Activated T-cell treated with anti-CD3 and anti-CD28 coated beads, Interleukin-2, amount 50 U/mL, for 24 hours (primary cell): Measurements from ENCODE around the gene SNTG2.

Experiments used
- DNase-seq: peaks from one replicate; pipeline ENCODE4 v3.0.0-alpha.2; 2020
- H3K27ac Mint-ChIP-seq: 2 replicates; pipeline ENCODE4 v1.8.0; 2020; ENCODE audit warnings: mild to moderate bottlenecking, mixed read lengths
- H3K27me3 Mint-ChIP-seq: 2 replicates; pipeline ENCODE4 v1.8.0; 2020; ENCODE audit warnings: mixed read lengths
- H3K36me3 Mint-ChIP-seq: 2 replicates; pipeline ENCODE4 v1.8.0; 2020; ENCODE audit warnings: low read depth, mixed read lengths
- H3K4me1 Mint-ChIP-seq: 2 replicates; pipeline ENCODE4 v1.8.0; 2020; ENCODE audit warnings: low read depth, mixed read lengths
- H3K4me3 Mint-ChIP-seq: 2 replicates; pipeline ENCODE4 v1.8.0; 2020; ENCODE audit warnings: mild to moderate bottlenecking, moderate library complexity, mixed read lengths
- H3K9me3 Mint-ChIP-seq: 2 replicates; pipeline ENCODE4 v1.8.0; 2020; ENCODE audit warnings: mixed read lengths

Gene SNTG2

GRCh38 chr2:938181-939005 lies 12.3 kb upstream of the SNTG2 start:
- H3K27ac Mint-ChIP-seq = no peak overlapping the region
- H3K9me3 Mint-ChIP-seq = no peaks in the 10 kb centered on the region
- H3K27me3 Mint-ChIP-seq = peaks cover 10% of the 10 kb centered on the region
- no peaks in the 10 kb centered on the region for H3K36me3 Mint-ChIP-seq
- no peak overlapping the region for H3K4me3 Mint-ChIP-seq
- DNase-seq = no peak
- no peaks in the 10 kb centered on the region for H3K4me1 Mint-ChIP-seq

GRCh38 chr2:939936-940601 lies 10.6 kb upstream of the SNTG2 start:
- Mint-ChIP-seq H3K4me3 (no peak overlapping the region), H3K36me3 (no peaks in the 10 kb centered on the region), H3K9me3 (peaks cover 8% of the 10 kb centered on the region), H3K27me3 (peaks cover 22% of the 10 kb centered on the region), H3K4me1 (no peaks in the 10 kb centered on the region), H3K27ac (no peak overlapping the region)
- no peak for DNase-seq

GRCh38 chr2:941871-942270 lies 8.8 kb upstream of the SNTG2 start:
- Mint-ChIP-seq H3K4me1 (peaks cover 15% of the 10 kb centered on the region), H3K27me3 (peaks cover 23% of the 10 kb centered on the region), H3K9me3 (peaks cover 8% of the 10 kb centered on the region), H3K4me3 (no peak overlapping the region), H3K27ac (no peak overlapping the region), H3K36me3 (no peaks in the 10 kb centered on the region)
- no peak for DNase-seq

- no peak overlapping the region for H3K27ac Mint-ChIP-seq
- no peak overlapping the region for H3K4me3 Mint-ChIP-seq
- peaks cover 8% of the 10 kb centered on the region for H3K9me3 Mint-ChIP-seq
- peaks cover 18% of the 10 kb centered on the region for H3K4me1 Mint-ChIP-seq
- H3K36me3 Mint-ChIP-seq = no peaks in the 10 kb centered on the region
- peaks cover 29% of the 10 kb centered on the region for H3K27me3 Mint-ChIP-seq
- no peak for DNase-seq
Measured at GRCh38 chr2:942775-943460, 7.7 kb upstream of the SNTG2 start.

GRCh38 chr2:943461-943797 lies 7.2 kb upstream of the SNTG2 start:
- no peak overlapping the region for H3K27ac Mint-ChIP-seq
- H3K4me3 Mint-ChIP-seq = no peak overlapping the region
- H3K9me3 Mint-ChIP-seq = peaks cover 8% of the 10 kb centered on the region
- H3K4me1 Mint-ChIP-seq = peaks cover 18% of the 10 kb centered on the region
- no peak for DNase-seq
- peaks cover 29% of the 10 kb centered on the region for H3K27me3 Mint-ChIP-seq
- no peaks in the 10 kb centered on the region for H3K36me3 Mint-ChIP-seq

GRCh38 chr2:943821-944220 lies 6.8 kb upstream of the SNTG2 start:
- Mint-ChIP-seq H3K27me3 (peaks cover 33% of the 10 kb centered on the region), H3K27ac (no peak overlapping the region), H3K9me3 (peaks cover 8% of the 10 kb centered on the region), H3K4me1 (peaks cover 18% of the 10 kb centered on the region), H3K4me3 (no peak overlapping the region), H3K36me3 (no peaks in the 10 kb centered on the region)
- DNase-seq = no peak

GRCh38 chr2:944693-945092 lies 6.0 kb upstream of the SNTG2 start:
- Mint-ChIP-seq H3K27ac (no peak overlapping the region), H3K4me1 (peaks cover 23% of the 10 kb centered on the region), H3K4me3 (no peak overlapping the region), H3K9me3 (peaks cover 8% of the 10 kb centered on the region), H3K27me3 (peaks cover 39% of the 10 kb centered on the region), H3K36me3 (no peaks in the 10 kb centered on the region)
- DNase-seq = no peak

GRCh38 chr2:945104-945503 lies 5.5 kb upstream of the SNTG2 start:
- H3K36me3 Mint-ChIP-seq = no peaks in the 10 kb centered on the region
- no peak overlapping the region for H3K27ac Mint-ChIP-seq
- no peak overlapping the region for H3K4me3 Mint-ChIP-seq
- H3K27me3 Mint-ChIP-seq = peaks cover 41% of the 10 kb centered on the region
- H3K9me3 Mint-ChIP-seq = peaks cover 8% of the 10 kb centered on the region
- H3K4me1 Mint-ChIP-seq = peaks cover 24% of the 10 kb centered on the region
- DNase-seq = no peak

GRCh38 chr2:946073-946948 lies 4.3 kb upstream of the SNTG2 start:
- Mint-ChIP-seq H3K4me1 (peaks cover 24% of the 10 kb centered on the region), H3K4me3 (peak overlapping the region; percentile 20), H3K9me3 (peaks cover 8% of the 10 kb centered on the region), H3K36me3 (no peaks in the 10 kb centered on the region), H3K27ac (peak overlapping the region; percentile 87), H3K27me3 (peaks cover 36% of the 10 kb centered on the region)
- no peak for DNase-seq

GRCh38 chr2:949384-950079 lies 1.1 kb upstream of the SNTG2 start:
- H3K27ac Mint-ChIP-seq = peak overlapping the region; percentile 57
- peaks cover 58% of the 10 kb centered on the region for H3K27me3 Mint-ChIP-seq
- H3K4me1 Mint-ChIP-seq = peaks cover 29% of the 10 kb centered on the region
- H3K4me3 Mint-ChIP-seq = peak overlapping the region; percentile 76
- H3K9me3 Mint-ChIP-seq = peaks cover 4% of the 10 kb centered on the region
- H3K36me3 Mint-ChIP-seq = no peaks in the 10 kb centered on the region
- peak; percentile 40 for DNase-seq

GRCh38 chr2:951224-952006 lies 766 bp downstream of the SNTG2 start:
- DNase-seq = no peak
- H3K9me3 Mint-ChIP-seq = no peaks in the 10 kb centered on the region
- H3K36me3 Mint-ChIP-seq = no peaks in the 10 kb centered on the region
- peaks cover 54% of the 10 kb centered on the region for H3K27me3 Mint-ChIP-seq
- H3K27ac Mint-ChIP-seq = no peak overlapping the region
- peak overlapping the region; percentile 69 for H3K4me3 Mint-ChIP-seq
- peaks cover 20% of the 10 kb centered on the region for H3K4me1 Mint-ChIP-seq

GRCh38 chr2:953408-953807 lies 2.8 kb downstream of the SNTG2 start:
- DNase-seq = no peak
- Mint-ChIP-seq H3K27me3 (peaks cover 51% of the 10 kb centered on the region), H3K4me1 (peaks cover 13% of the 10 kb centered on the region), H3K4me3 (no peak overlapping the region), H3K9me3 (no peaks in the 10 kb centered on the region), H3K27ac (no peak overlapping the region), H3K36me3 (no peaks in the 10 kb centered on the region)

GRCh38 chr2:953975-954686 lies 3.5 kb downstream of the SNTG2 start:
- no peak for DNase-seq
- peaks cover 43% of the 10 kb centered on the region for H3K27me3 Mint-ChIP-seq
- no peak overlapping the region for H3K4me3 Mint-ChIP-seq
- H3K36me3 Mint-ChIP-seq = no peaks in the 10 kb centered on the region
- H3K4me1 Mint-ChIP-seq = peaks cover 13% of the 10 kb centered on the region
- no peaks in the 10 kb centered on the region for H3K9me3 Mint-ChIP-seq
- H3K27ac Mint-ChIP-seq = no peak overlapping the region
